B cell (primary cell): Measurements from ENCODE around the gene RHNO1. TPM values are rescaled to one million over a fixed set of nuclear protein-coding genes. Genes with fewer than 3 reads are reported as not detected.
A peak's percentile ranks its signal among the peaks of the same experiment; 100 is the strongest.

ENCODE experiments used
- ATAC-seq: fragments of 200-7000 bp; cut with Tn5 transposase; one replicate; pipeline ENCODE4 v1.10.0; 2021; ENCODE audit warnings: low read depth, mild to moderate bottlenecking, moderate number of reproducible peaks, moderate library complexity
- CTCF ChIA-PET: fragments of 350-600 bp; sonication (Branson Sonifier 250); formaldehyde crosslinking; loops from one replicate; lab custom pipeline; 2021; ENCODE audit warnings: antibody characterized with exemption, inconsistent platforms; lab: Charles Lee
- POLR2A ChIA-PET: fragments of 350-600 bp; sonication (Branson Sonifier 250); formaldehyde crosslinking; loops from one replicate; lab custom pipeline; 2021; ENCODE audit warnings: antibody characterized with exemption; lab: Charles Lee
- DNase-seq: peaks from one replicate; pipeline ENCODE4 v3.0.0; 2013
- H2AFZ ChIP-seq: 2 replicates; pipeline ENCODE4 v1.6.1; 2012; ENCODE audit warnings: mild to moderate bottlenecking, low read depth, low read length; ENCODE audit not compliant: insufficient read depth, poor library complexity, severe bottlenecking
- H3K27ac ChIP-seq, 2 donors: 1 replicate in 1 of 2; 2 replicates in 1 of 2; pipeline ENCODE4 v1.5.1; 2012 to 2013; ENCODE audit warnings: low read length in 2 of 2, mild to moderate bottlenecking in 2 of 2, moderate library complexity in 1 of 2
- H3K27me3 ChIP-seq, 4 experiments: fragments of 200-600 bp in 1 of 4; sonication (generic) in 1 of 4; replicated peaks in 1 of 4; 1 replicate in 2 of 4; 2 replicates in 2 of 4; pipeline versions ENCODE4 v1.6.1 to v1.7.0; 2013 to 2016; ENCODE audit warnings: low read length in 3 of 4, mild to moderate bottlenecking in 2 of 4, mixed read lengths in 1 of 4, moderate library complexity in 1 of 4; ENCODE audit not compliant: insufficient read depth in 4 of 4, control insufficient read depth in 3 of 4; ENCODE audit errors: control extremely low read depth in 1 of 4
- H3K36me3 ChIP-seq, 2 experiments: replicated peaks in 1 of 2; 1 replicate in 1 of 2; 2 replicates in 1 of 2; pipeline versions ENCODE4 v1.6.1 to v1.7.1; 2013; ENCODE audit warnings: low read length in 1 of 2; ENCODE audit not compliant: insufficient read depth in 2 of 2, control insufficient read depth in 1 of 2; ENCODE audit errors: control extremely low read depth in 1 of 2, extremely low read depth in 1 of 2
- H3K4me1 ChIP-seq, 2 donors: fragments of 200-600 bp in 1 of 2; sonication (generic) in 1 of 2; 1 replicate in 1 of 2; 2 replicates in 1 of 2; pipeline versions ENCODE4 v1.5.1 to v1.6.1; 2013 to 2017; ENCODE audit warnings: low read length in 2 of 2; ENCODE audit not compliant: control insufficient read depth in 2 of 2, insufficient read depth in 2 of 2
- H3K4me2 ChIP-seq: replicated peaks from 2 replicates; pipeline ENCODE3; 2012; ENCODE audit warnings: mild to moderate bottlenecking, low read depth, low read length; ENCODE audit not compliant: poor library complexity, severe bottlenecking
- H3K4me3 ChIP-seq, 5 experiments: fragments of 200-600 bp in 1 of 5; sonication (generic) in 1 of 5; 1 replicate in 3 of 5; 2 replicates in 2 of 5; pipeline versions ENCODE4 v1.5.1 to v1.7.0; 2011 to 2016; ENCODE audit warnings: low read length in 4 of 5, mild to moderate bottlenecking in 4 of 5, low read depth in 2 of 5, control low read depth in 1 of 5, moderate library complexity in 1 of 5; ENCODE audit not compliant: insufficient read depth in 1 of 5; ENCODE audit errors: control extremely low read depth in 1 of 5, extremely low read depth in 1 of 5
- H3K79me2 ChIP-seq: fragments of 200-600 bp; sonication (generic); one replicate; pipeline ENCODE4 v1.6.0; 2016; ENCODE audit warnings: low read length; ENCODE audit not compliant: control insufficient read depth, insufficient read depth
- H3K9ac ChIP-seq: fragments of 200-600 bp; sonication (generic); 2 replicates; pipeline ENCODE4 v1.6.1; 2017; ENCODE audit warnings: mild to moderate bottlenecking, low read length, moderate library complexity
- H3K9me3 ChIP-seq, 3 donors: one replicate each; pipeline versions ENCODE4 v1.6.1 to v1.7.1; 2013; ENCODE audit warnings: low read length in 2 of 3; ENCODE audit not compliant: control insufficient read depth in 2 of 3, insufficient read depth in 1 of 3; ENCODE audit errors: control extremely low read depth in 1 of 3
- H4K20me1 ChIP-seq: 2 replicates; pipeline ENCODE4 v1.6.0; 2012; ENCODE audit warnings: mild to moderate bottlenecking, low read length; ENCODE audit not compliant: insufficient read depth, control insufficient read depth, poor library complexity, severe bottlenecking
- H3K27ac Mint-ChIP-seq: one replicate; pipeline ENCODE4 v1.8.0; 2021; ENCODE audit warnings: mixed read lengths
- H3K27me3 Mint-ChIP-seq: one replicate; pipeline ENCODE4 v1.8.0; 2021; ENCODE audit warnings: mixed read lengths
- H3K4me1 Mint-ChIP-seq: one replicate; pipeline ENCODE4 v1.8.0; 2021; ENCODE audit warnings: mixed read lengths
- H3K4me3 Mint-ChIP-seq: one replicate; pipeline ENCODE4 v1.8.0; 2021; ENCODE audit warnings: mixed read lengths
- H3K9me3 Mint-ChIP-seq: one replicate; pipeline ENCODE4 v1.8.0; 2022; ENCODE audit warnings: mixed read lengths; ENCODE audit not compliant: insufficient read depth
- EZH2 ChIP-seq: IDR thresholded peaks from 2 replicates; pipeline ENCODE4 v1.6.1; 2012; ENCODE audit warnings: borderline replicate concordance, low read depth, mild to moderate bottlenecking, moderate library complexity, low read length; ENCODE audit not compliant: insufficient read depth, poor library complexity, severe bottlenecking
- WGBS: methylation state at CpG from one replicate; pipeline ENCODE4 v1.1.5; 2013; ENCODE audit warnings: missing lambda C conversion rate; ENCODE audit not compliant: insufficient coverage; 5-methylcytosine and 5-hydroxymethylcytosine counted together
- intact Hi-C: fragments of 100-400 bp; cut with micrococcal nuclease; formaldehyde crosslinking; loops from one replicate; pipeline ENCODE4 v1.10.0; 2022
- polyA minus RNA-seq: library from RNA; depleted of rRNA, polyadenylated mRNA; stranded (reverse); fragments of >200 nt; gene quantifications from 2 replicates; pipeline ENCODE4 v1.2.3, GENCODE V29; 2012
- polyA plus RNA-seq: library from polyadenylated mRNA; depleted of rRNA; stranded (reverse); fragments of >200 nt; gene quantifications from 2 replicates; pipeline ENCODE4 v1.2.3, GENCODE V29; 2012
- total RNA-seq, 2 donors: library from RNA; stranded (reverse); fragments of 120-200 nt in 1 of 2; gene quantifications; 1 replicate in 1 of 2; 2 replicates in 1 of 2; pipeline versions ENCODE4 v1.2.3 to v1.2.4, GENCODE V29; 2013 to 2022
- TF ChIP-seq, protein P1 (sequence below): fragments of 200-600 bp; IDR thresholded peaks from one replicate; pipeline ENCODE4 v1.8.0; 2022; ENCODE audit warnings: antibody characterized with exemption, mild to moderate bottlenecking

RHNO1 gene, protein sequence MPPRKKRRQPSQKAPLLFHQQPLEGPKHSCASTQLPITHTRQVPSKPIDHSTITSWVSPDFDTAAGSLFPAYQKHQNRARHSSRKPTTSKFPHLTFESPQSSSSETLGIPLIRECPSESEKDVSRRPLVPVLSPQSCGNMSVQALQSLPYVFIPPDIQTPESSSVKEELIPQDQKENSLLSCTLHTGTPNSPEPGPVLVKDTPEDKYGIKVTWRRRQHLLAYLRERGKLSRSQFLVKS
- 13.5 and 15.0 TPM in 2 replicates for total RNA-seq
- total RNA-seq (2013) = 24.8 TPM
- polyA plus RNA-seq = 12.8 and 13.3 TPM in 2 replicates
- polyA minus RNA-seq = 17.3 and 18.6 TPM in 2 replicates

DNA sequence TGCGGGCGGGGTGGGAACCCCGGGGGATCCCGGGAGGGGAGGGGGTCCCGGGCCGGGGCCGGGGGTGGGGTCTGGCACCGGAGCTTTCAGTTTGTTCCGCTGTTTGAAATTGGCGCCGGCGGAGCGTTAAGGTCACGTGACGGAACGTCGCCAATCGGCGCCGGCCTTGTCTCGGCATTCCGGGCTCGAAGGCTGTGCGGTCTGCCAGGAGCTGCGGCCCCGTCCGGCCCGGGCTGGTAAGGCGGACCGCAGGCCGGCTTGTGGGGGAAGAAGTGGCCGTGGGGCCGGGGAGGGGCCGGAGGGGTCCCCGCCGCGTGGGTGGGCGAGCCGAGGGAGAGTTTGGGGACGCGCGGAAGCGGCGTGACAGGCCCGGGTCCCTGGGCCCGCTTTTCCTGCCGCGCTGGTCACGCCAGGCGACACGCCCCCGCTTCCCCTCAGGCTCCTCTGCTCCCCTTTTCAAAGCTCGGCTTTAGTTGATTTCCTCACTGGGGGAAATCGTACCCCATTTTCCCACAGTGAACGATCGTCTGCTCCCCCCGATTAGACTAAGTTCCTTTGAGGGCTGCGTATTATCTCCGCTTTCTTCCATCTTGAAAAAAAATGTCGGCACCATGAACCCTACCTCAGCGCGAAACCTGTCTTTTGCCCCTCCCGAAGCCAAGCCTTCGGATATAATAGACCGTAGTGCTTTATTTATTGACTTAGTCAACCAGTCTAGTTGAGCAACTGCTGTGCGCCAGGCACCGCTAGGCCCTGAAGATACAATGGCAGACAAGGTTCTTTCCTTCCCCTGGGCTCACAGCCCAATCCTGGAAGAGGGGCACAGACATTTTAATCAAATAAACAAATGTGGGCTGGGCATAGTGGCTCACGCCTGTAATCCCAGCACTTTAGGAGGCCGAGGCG, at the start of gene RHNO1, which contains the start of gene FOXM1:
Gene RHNO1, plus strand, starts transcription at position 177 of the 906 bp plus-strand sequence. CDS start 8,144 bp downstream, outside the sequence.
Gene FOXM1, minus strand, starts transcription at position 128 of the 906 bp plus-strand sequence. CDS start 2,696 bp downstream, outside the sequence.
- intact Hi-C loops = loop anchor here (1.0 to 5.0 kb wide), 2 partner anchors 13 to 80 kb away; partner anchors contain the start of gene TULP3

More for the DNA sequence above, at the start of gene RHNO1, which contains the start of gene FOXM1:
- ChIA-PET CTCF (interaction anchor here (1.0 to 1.3 kb wide), 2 partner anchors 11 to 166 kb away, joined by 3 read pairs; no protein-coding TSS in a partner anchor), POLR2A (interaction anchor here (0.7 to 1.0 kb wide), 3 partner anchors 13 to 61 kb away, joined by 4 to 7 read pairs (median 6); partner anchors contain the start of gene TULP3)
- H3K9me3 Mint-ChIP-seq = no peaks in the 10 kb centered on the region
- no peaks in the 10 kb centered on the region for H3K36me3 ChIP-seq
- peaks cover 17 to 23% of the 10 kb centered on the region in 2 donors for H3K4me1 ChIP-seq
- WGBS = under 1% methylated on average over 66 of the region's 70 CpGs
- peak within 1 kb of the TSS; percentile 86 for H2AFZ ChIP-seq
- DNase-seq (peak; percentile 90), ATAC-seq (peak; percentile 79)
- H3K4me3 Mint-ChIP-seq = peak within 1 kb of the TSS; percentile 97
- H3K79me2 ChIP-seq = peaks cover 56% of the 10 kb centered on the region
- peaks cover 30% of the 10 kb centered on the region for H3K4me1 Mint-ChIP-seq
- no peaks in the 10 kb centered on the region for H3K9me3 ChIP-seq
- peak within 1 kb of the TSS; percentile 90 to 91 for H3K27ac ChIP-seq
- no peaks in the 10 kb centered on the region for H3K27me3 Mint-ChIP-seq
- no peaks in the 10 kb centered on the region for H4K20me1 ChIP-seq
- H3K27me3 ChIP-seq = no peaks in the 10 kb centered on the region
- TF ChIP-seq, protein P1, sequence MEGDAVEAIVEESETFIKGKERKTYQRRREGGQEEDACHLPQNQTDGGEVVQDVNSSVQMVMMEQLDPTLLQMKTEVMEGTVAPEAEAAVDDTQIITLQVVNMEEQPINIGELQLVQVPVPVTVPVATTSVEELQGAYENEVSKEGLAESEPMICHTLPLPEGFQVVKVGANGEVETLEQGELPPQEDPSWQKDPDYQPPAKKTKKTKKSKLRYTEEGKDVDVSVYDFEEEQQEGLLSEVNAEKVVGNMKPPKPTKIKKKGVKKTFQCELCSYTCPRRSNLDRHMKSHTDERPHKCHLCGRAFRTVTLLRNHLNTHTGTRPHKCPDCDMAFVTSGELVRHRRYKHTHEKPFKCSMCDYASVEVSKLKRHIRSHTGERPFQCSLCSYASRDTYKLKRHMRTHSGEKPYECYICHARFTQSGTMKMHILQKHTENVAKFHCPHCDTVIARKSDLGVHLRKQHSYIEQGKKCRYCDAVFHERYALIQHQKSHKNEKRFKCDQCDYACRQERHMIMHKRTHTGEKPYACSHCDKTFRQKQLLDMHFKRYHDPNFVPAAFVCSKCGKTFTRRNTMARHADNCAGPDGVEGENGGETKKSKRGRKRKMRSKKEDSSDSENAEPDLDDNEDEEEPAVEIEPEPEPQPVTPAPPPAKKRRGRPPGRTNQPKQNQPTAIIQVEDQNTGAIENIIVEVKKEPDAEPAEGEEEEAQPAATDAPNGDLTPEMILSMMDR = no peak
- no peak for TF ChIP-seq EZH2
- peak within 1 kb of the TSS; percentile 96 for H3K27ac Mint-ChIP-seq
- H3K9ac ChIP-seq = peak within 1 kb of the TSS; percentile 90
- peak within 1 kb of the TSS; percentile 81 to 98 (median 88) for H3K4me3 ChIP-seq
- H3K4me2 ChIP-seq = peak within 1 kb of the TSS; percentile 98
